ENCODE results near the gene PREX1. TPM values are rescaled to one million over a fixed set of nuclear protein-coding genes. Genes with fewer than 3 reads are reported as not detected.
"Not testable (repeated sequence)": the region's sequence is repeated elsewhere in the genome, so short reads cannot be mapped to it uniquely, and the experiment has no call there.

PREX1 gene
- polyA plus RNA-seq, 4 donors, result 14.1 to 16.7 (median 15.3) TPM

DNA sequence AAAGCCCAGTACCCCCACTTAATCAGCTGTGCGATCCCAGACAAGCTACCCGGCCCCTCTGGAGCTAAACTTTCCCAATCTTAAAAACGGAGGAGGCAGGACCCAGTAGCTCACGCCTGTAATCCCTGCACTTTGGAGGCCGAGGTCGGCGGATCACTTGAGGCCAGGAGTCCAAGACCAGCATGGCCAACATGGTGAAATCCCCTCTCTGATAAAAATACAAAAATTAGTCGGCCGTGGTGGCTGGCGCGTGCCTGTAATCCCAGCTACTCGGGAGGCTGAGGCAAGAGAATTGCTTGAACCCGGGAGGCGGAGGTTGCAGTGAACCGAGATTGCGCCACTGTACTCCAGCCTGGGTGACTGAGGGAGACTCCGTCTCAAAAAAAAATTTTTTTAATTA lies 1.3 kb downstream of the PREX1 start:
- DNase-seq (ENCODE audit: low read depth in 4 of 4, low spot score in 3 of 4), result not testable (repeated sequence)

DNA sequence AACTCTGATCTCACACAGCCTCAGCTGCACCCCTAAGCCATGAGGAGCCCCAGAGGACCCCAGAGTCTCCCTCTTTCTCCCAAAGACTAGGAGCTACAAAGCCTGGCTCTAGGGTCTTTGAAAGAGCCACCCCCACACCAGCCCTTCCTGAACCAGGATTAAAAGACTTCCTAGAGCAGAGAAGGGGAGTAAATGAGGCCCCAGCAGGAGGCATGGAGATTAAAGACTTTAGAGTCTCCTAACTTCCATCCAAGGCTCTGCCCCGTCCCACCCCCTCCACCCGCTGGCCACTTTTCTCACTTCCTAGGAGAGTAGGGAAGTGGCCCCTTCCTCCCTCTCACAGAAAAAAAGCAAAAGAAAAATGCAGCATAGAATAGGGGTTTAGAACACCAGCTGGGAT lies 1.7 kb downstream of the PREX1 start:
- DNase-seq (ENCODE audit: low read depth in 4 of 4, low spot score in 3 of 4), result no peak

DNA sequence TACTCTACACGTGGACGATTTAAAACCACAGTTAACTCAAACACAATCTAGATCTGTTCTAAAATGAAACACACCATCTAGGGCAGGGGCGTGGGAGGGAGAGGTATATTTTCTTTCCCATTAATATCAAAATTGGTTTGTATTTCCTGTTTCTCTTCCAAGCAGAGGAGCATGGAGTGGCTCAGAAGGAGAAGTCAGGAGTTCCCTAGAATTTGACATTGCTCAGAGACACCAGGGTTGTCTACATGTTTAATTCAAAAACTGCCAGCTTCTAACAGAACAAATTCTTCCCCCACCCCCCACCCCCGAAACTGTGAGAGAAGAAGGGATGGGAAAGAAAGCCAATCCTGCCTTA lies 2.3 kb downstream of the PREX1 start:
- DNase-seq (ENCODE audit: low read depth in 4 of 4, low spot score in 3 of 4), result no peak

DNA sequence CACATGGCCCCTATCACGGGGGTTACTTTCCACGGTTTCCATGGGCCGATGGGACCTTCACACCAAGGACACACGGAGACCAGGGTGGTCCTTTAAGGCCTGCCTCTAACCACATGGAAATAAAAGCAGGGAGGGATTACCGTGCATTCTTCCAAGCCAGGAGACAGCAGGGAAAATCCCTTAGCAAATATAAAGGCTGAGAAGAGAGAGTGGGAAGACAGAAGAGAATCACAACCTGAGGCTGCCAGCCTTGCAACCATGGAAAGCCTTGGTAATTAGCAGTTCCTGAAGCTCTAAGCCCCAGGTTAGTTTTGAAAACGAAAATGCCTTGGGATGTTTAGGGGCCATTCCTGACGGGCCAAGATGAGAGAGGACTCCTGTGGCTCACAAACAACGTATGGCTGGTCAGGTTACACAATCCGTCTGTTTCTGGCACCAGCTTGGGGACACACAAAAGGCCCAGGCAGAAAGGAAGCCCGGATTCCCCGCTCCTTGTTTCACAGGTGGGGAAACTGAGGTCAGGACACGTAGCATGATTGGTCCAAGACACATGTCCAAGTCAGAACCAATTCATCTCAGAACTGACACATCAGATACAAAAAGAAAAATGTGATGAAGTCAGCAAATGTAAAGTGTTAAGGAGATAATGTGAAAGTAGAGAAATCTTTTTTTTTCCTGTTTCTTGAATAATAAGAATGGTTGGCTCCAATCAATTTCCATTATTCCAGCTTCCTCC lies 2.8 kb downstream of the PREX1 start:
- no peak for DNase-seq (ENCODE audit: low read depth in 4 of 4, low spot score in 3 of 4)

DNA sequence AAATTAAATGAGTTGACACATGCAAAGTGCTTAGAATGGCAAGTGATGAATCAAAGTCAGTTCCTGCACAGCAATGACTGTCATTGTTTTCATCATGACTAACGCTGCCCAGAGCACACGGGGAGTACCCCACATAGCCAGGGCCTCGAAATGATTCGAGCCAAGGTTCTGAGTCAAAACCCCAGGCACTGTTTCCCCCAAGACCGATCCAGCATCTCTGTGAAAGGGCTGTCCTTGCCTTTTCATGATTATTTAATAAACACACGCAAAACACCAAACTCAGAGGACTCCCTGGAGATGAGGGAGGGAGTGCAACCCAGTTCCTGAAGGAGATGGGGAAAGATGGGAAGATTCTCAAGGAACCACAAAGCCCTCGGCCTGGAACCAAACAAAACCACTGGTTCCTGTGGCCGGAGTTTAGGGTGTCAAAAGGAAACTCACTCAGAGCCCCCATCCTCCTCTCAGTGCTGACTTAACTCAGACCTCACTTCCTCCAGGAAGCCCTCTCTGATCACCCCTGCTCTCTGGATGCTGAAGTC lies 3.8 kb downstream of the PREX1 start:
- DNase-seq (ENCODE audit: low read depth in 4 of 4, low spot score in 3 of 4), result no peak

DNA sequence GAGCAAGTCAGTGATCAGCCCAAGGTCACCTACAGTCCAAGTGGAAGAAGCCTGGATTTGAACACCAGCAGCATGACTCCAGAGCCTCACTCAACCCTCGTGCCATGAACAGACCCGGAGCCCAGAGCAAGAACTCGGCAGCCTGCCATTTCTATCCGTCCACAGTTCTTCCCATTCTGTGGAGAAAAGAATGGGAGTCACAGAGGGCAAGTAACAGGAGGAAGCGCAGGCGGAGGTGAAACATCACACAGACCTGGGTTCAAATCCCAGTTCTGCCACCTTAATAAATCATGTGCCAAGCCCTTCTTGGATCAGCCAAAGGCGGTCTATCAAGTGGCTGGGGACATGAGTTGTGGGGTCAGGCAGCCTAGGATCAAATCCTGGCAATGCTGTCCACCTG lies 4.3 kb downstream of the PREX1 start:
- DNase-seq (ENCODE audit: low read depth in 4 of 4, low spot score in 3 of 4), result no peak

DNA sequence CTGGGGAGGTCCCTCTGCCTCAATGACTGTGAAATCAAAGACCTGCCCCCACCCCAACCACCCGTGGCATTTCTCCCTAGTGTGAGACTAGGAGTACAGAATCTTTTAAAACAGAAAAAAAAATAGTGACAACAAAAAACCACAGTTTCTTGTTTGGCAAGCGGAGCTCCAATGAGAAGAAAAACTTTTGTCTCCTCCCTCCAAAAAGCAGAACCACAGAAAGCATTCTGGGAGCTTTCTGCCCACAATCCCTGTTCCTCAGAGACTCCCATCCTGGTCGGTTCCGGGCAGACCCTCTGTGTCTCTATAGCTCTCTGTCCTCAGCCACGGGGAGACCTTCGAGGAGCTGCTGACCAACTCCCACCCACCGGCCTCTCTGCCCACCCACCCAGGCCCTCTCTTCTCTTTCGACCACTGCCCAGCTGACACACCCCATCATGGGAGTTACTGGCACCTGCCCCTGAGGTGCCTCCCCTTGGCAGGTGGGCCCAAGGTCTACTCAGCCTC lies 4.9 kb downstream of the PREX1 start:
- no peak for DNase-seq (ENCODE audit: low read depth in 4 of 4, low spot score in 3 of 4)

DNA sequence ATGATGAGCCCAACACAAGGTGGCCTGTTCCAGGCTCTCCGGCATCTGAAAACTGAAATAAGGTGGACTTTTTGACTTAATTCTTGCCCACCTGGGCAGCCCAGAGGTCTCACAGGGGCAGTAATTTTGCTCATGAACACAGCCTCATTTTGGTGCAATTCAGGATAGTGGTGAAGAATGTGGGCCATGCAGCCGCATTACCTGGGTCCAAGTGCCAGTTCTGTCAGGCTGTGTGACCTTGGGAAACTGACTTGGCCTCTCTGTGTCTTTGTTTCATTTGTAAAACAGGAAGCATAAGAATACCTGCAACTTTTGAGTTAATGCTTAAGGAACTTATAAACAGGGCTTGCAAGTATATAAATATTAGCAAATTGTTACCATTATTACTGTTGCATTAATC lies 5.6 kb downstream of the PREX1 start:
- DNase-seq (ENCODE audit: low read depth in 4 of 4, low spot score in 3 of 4), result no peak

DNA sequence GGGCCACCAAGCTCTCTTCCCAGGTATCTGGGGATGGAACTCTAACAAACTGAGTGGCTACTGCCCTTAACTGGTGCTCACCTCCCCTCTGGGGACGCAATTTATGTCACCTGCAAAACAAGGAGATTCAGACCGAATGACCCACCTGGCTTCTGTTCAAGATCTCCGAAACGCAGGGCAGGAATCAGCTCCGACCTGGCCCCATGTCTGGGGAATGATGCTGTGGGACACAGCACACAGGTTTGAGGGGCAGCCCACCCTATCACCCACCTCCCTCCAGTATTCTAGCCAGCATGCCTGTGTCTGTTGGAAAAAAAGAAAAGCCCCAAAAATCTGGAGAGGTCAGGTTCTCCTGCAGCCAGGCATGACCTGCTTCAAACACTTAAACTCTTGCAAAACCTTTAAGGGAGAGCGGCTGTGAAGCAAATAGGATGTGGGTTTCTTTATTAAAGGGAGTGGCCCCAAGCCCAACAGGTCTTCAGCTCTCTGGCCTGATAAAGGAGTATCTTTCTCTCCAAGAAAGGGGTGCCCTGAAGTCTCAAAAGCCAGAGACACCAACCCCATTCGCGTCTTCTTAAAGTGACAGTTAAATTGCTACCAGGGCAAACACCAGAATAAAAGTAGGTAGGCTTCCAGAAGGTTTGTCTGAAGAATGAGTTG lies 6.4 kb downstream of the PREX1 start:
- DNase-seq (ENCODE audit: low read depth in 4 of 4, low spot score in 3 of 4), result no peak

DNA sequence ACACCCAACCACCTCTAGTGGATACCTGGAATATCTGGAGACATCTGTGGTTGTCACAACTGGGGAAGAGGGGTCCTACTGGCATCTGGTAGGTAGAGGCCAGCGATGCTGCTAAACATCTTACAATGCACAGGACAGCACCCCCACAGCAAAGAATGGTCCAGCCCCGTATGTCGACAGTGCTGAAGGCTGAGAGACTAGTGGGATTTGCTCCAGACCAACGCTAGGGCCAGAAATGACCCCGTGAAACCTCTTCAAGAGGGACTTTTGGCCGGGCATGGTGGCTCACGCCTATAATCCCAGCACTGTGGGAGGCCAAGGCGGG lies 7.2 kb downstream of the PREX1 start:
- no peak for DNase-seq (ENCODE audit: low read depth in 4 of 4, low spot score in 3 of 4)

DNA sequence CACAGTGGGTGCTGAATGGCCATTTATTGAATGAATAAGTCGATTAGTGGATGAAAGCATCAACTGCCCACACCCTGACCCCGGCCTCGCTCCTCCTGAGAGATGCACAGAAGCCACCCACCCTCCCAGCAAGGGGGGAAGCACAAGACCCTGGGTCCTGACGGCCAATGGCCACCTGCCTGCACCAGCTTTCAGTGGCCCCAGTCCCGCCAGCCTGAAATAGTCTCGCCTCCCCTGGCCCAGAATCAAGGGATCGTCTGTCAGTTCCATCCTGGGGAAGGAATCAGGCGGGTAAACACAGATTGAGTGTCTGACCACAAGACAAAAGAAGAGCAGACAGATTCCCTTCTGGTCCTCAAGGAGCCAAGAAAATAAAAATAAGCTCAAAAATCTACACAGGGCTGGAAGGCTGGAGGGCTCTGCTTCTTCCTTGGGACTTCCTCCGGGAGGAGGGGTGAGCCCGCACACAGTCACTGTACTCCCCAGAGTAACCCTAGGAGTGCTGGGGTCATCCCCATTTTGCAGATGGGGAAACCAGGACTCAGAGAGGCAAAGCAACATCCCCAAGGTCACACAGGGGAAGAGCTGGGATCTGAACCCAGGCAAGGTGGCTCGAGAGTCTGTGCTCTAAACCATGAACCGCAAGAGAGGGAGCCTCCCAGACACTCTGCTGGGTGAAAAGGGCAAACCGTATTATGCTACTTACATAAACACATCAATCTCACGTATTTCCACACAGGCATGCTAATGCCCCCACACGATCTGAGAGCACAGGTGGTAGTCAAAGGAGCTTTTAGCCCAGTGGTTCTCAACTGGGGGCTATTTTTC lies 7.8 kb downstream of the PREX1 start:
- no peak for DNase-seq (ENCODE audit: low read depth in 4 of 4, low spot score in 3 of 4)

DNA sequence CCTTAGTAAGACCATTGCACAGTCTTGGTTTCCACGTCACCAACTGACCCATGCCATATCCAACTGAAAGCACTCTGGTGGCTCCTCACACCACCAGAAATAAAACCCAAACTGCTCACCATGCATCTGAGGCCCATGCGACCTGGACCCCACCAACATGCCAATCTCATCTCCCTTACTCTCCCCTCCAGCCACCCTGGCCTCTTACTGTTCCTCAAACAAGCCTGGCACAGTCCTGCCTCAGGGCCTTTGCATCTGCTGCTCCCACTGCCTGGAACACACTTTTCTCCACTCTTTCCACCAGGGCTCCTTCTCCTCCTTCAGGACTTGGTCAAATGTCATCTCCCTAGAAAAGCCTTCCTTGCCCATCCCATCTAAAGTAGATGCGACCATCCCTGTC lies 8.7 kb downstream of the PREX1 start:
- DNase-seq (ENCODE audit: low read depth in 4 of 4, low spot score in 3 of 4), result no peak

DNA sequence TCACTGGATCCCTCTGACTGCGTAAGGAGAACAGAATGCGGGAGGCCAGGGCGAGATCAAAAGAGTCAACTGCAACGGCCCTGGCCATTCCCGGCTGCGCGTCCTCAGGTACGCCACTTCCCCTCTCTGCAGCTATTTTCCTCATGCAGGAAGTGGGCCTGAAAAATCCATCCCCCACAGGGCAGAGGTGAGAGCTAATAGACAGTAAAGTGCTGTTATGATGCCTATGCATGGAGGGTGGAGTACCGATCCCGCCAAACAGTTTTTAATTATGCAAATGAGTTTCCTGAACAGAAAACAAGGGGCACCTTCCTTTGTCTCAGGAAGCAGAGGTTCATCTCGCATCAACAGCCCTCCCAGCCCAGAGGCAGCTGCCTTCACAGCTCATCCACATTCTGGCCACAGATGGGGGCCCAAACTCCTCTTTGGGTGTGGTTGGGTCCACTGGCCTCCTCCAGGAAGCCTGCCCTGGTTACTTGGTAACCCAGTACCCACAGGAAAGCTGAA lies 9.3 kb downstream of the PREX1 start:
- DNase-seq (ENCODE audit: low read depth in 4 of 4, low spot score in 3 of 4), result no peak

DNA sequence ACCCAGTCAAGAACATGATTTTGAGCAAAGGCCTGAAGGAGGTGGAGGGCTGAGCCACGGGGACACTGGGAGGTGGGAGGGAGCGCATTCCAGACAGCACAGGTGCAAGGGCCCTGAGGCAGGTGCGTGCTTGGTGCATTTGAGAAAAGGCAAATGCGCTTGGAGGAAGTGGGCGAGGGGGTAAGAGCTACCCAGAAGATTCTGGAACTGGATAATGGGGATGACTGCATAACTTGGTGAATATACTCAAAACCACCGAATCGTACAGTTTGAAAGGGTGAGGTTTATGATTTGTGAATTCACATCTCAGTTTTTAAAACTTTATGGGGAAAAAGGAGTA lies 9.8 kb downstream of the PREX1 start:
- no peak for DNase-seq (ENCODE audit: low read depth in 4 of 4, low spot score in 3 of 4)

DNA sequence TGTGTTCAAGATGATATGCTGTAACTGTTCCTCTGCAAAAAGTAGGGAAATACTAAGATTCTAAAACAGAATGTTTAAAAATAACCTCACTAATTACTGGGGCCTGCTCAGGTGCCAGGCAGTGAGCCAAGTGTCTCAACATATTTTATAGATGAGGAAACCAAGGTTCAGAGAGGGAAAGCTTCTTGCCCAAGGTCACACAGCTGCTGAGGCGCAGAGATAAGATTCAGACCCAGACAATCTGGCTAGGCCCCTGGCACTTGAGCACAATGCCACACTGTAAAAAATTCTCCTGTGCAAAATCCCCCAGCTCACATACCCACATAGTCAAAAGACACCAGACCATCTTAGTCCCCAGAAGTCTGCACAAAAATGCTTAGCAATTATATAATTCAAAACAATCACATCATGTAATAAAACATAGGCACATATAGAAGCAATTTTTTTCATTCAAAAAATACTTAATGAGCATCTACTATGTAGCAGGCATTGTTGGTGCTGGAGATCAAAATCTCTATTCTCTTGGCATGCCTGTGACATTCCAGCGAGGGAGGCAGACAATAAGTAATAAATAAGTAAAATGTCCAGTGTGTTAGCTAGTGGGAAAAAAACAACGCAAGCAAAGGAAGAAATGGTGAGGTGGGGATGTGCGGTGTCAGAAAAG lies 10.3 kb downstream of the PREX1 start:
- DNase-seq (ENCODE audit: low read depth in 4 of 4, low spot score in 3 of 4), result no peak

DNA sequence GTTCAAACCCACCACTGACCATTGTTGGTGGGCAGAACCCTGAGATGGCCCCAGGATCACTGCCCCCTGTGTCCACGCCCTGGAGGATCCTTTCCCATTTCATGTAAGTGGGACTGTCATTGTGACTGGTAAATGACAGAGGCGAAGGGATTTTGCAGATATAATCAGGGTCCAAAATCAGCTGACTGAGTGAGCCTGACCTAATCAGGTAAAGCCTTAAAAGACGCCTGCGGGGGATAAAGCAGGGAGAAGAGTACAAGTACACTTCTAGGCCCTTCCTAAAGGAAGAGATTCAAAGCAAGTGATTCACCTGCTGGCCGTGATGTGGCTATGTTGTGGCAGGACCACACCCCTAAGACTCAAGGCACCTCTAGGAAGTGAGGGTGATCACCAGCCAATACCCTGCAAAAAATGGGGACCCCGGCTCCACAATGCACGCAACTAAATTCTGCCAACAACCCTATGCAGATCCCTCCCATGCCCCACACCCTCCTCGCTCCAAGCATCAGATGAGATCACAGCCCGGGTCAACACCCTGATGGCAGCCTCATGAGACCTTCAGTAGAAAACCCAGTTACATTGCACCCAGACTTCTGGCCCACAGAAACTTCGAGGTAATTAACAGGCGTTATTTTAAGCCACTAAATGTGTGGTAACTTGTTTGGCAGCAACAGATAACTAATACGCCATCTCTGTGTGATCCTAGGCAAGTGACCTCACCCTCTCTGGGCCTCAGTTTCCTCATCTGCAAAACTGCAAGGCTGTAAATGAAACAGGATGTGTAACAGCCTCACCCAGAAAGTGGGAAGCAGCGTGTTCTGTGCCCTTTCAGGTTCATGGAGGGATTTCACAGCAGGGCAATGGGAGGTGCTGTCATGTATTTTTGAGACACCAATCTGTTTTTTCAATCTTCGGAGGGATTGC lies 11.3 kb downstream of the PREX1 start:
- DNase-seq (ENCODE audit: low read depth in 4 of 4, low spot score in 3 of 4), result no peak

DNA sequence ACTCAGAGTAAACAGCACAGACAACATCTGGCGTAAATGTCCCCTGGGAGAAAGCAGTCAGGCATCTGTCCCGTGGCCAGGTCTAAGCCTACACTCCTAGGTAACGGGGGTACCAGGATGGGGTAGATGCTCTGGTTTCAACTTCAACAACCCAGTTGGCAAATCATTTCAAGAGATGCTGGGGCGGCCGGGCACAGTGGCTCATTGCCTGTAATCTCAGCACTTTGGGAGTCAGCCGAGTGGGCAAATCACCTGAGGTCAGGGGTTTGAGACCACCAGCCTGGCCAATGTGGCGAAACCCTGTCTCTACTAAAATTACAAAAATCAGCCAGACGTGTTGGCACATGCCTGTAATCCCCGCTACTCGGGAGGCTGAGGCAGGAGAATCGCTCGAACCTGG lies 12.3 kb downstream of the PREX1 start:
- no peak for DNase-seq (ENCODE audit: low read depth in 4 of 4, low spot score in 3 of 4)

DNA sequence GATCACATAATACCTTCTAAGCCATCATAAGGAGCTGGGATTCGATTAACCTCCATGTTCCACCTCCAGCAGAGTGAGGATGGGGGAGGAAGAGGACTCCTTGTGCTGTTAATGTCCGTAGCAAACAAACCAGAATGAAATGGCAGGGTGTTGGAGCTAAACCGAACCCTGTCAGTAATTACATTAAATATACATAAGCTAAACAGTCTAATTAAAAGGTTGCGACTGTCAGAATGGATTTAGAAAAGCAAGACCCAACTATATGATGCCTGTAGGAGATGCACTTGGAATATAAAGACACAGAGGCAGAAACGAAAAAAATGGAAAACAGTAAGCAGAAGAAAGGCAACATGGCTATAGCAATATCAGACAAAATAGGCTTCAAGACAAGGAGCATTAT lies 13.2 kb downstream of the PREX1 start:
- no peak for DNase-seq (ENCODE audit: low read depth in 4 of 4, low spot score in 3 of 4)

DNA sequence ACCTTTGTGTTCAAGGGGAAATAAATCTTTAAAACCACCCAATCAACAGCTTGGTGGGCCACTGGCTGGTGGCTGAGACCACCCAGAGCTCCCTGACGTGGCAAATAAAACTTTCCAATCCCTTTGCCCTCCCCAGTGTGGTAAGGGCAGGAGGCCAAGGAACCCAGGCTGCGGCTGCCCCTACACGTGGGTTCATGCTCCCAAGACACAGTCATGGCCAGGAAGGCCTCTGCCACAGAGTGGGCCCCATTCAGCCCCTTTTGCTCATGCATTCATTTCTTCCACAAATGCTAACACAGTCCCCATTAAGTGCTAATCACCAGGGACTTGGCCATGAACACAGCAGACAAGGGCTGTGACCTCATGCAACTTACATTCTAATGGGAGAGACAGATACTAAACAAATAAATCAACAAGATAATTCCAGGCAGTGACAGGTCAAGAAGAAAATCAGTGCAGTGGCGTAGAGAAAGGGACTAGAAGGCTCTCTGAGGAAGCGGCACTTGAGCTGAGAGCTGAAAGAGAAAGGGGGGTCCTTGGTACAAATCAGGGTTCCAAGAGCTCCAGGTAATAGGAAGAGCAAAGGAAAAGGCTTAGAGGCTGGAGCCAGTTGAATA lies 13.8 kb downstream of the PREX1 start:
- no peak for DNase-seq (ENCODE audit: low read depth in 4 of 4, low spot score in 3 of 4)

DNA sequence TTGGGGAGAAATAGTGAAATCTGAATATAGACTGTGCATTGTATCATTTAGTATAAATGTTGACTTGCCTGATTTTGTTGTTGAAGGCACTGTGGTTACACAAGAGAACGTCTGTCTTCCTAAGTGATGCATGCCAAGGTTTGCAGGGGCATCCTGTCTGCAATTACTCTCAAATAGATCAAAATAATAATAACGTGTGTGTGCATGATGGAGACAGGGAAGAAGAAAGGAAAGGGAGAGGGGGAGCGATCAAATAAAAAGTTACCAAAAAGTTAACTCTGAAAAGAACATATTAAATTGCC lies 14.4 kb downstream of the PREX1 start:
- no peak for DNase-seq (ENCODE audit: low read depth in 4 of 4, low spot score in 3 of 4)

Measured in right renal pelvis (tissue), 4 donors.